UCSD-AML1 (cell line): ENCODE results near the gene FLT1.

Experiments used
- DNase-seq: peaks from one replicate; lab custom pipeline; 2025; ENCODE audit not compliant: unreplicated experiment; lab: John Stamatoyannopoulos, UW

FLT1 gene

DNA sequence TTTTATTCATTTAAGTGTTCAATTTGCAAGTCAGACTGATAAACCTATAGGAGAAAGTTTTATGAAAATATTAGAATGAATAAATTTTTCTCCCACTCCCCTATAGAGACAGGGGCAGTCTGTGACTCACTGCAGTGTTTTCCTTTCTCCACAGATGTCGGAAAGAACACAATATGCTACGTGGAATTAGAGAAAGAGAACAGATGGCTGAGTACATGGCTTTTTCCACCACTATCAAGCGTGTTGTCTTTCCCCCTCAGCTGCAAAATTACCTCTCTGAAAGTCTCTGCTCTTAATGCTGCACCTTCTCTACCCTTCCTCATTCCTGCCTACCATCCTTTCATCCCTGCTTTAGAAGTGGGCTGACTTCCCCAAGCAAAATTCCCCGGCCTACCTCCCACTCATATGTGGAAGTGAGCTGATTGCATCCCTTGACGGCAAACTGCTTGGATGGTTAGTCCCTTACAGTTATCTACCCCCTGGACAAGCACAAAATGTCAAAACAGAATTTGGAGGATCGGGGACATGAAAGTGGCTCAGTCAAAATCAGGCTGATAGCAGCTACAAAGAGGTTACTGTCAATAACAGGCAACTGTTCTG, 30.0 kb downstream of the FLT1 start:
- no peak for DNase-seq

DNA sequence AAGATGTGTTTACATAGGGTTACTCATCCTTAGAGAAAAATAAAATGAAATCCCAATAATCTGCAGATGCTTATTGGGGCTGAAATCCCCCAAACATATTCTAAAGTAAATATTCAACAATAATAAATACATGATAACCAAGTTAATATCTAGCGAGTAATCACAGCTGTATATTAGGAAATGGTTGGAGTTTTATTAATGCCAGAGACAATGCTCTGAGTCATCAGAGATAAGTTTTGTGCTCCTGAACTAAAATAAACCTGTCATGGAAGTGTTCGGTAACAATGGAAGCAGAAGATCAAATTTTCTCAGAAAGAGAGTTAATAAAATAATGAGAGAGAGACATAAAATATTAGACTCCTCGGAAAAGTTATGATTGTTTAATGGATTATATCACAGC, 31.4 kb downstream of the FLT1 start:
- no peak for DNase-seq

DNA sequence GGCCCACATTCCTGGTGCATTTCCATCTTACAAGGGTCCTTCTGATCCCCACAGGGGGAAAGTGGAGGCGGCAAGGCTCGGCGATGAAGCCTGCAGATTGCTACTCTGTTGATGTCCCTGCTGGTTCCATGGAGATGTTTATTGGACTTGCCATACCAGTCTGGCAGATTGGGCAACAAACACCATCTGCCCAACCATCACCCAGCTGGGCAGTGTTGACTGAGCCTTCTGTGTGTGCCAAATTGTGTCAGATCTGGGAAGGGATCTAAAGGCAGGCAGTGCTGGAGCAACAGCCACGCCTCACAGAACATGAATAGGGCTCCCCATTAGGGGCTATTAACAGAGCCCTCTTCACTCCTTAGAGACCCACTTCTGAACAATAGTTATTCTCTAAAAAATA, 35.0 kb downstream of the FLT1 start:
- DNase-seq: no peak

DNA sequence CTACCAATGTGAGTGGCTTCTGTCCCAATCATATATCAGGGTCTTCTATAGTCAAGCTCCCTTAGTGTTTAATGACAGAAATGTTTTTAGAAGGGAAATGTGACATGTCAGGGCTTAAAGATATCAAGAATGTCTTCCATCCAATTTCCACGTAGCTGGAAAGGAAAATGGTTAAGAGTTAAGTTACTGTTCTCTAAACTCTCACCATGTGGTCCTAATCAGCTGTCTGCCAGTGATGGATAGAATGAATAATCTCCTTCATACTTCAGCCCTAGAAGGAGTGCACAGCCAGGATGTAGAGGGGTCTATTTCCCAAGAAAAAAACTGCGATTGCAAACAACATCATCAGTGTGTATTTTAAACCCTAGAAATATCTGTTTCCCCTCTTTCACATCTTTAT, 36.3 kb downstream of the FLT1 start:
- no peak for DNase-seq

DNA sequence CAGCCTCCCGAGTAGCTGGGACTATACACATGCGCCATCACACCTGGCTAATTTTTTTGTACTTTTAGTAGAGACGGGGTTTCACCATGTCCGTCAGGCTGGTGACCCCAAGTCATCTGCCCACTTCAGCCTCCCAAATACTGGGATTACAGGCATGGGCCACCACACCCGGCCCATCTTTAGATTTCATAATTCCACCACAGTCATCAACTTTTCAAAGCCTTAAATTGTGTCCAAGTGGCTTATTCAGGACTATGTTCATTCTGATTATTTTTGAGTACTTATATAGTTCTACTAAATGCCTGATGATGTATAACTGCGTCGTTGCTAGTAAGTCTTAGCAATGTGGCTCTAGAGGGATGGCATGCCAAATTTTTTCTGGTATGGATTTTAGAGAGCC, 36.9 kb downstream of the FLT1 start:
- DNase-seq: no peak

DNA sequence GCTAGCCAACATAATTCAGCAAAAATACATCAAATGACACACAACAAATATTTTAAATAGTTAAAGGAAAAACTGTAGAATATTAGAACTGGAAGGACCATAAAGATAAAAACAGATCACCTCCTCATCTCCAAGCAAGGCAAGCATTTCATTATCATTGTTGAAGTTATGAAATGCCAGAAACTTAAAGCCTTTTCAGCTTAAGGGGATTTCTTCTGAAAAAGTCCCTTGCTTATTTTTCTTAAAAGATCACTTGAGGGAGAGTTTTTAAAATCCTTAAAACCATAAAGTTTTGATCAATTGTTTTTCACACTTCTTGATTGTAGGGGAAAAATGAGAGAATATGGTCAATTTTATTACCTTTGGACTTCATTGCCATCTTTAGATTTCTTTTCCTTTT, 37.4 kb downstream of the FLT1 start:
- DNase-seq: no peak

DNA sequence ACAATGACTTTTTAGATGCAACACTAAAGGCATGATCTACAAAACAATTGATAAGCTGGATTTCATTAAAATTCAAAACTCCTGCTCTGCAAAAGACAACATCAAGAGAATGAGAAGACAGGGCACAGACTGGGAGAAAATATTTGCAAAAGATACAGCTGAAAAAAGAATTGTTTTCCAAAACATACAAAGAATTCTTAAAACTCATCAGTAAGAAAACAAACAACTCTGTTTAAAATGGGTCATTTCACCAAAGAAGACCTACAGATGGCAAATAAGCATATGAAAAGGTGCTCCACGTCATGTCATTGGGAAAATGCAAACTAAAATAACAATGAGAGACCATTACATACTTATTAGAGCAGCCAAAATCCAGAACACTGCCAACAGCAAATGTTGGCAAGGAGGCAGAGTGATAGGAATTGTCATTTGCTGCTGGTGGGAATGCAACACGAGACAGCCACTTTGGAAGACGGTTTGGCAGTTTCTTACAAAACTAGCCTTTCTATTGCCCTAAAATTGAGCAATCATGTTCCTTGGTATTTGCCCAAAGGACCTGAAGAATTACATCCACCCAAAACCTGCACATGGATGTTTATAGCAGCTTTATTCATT, 39.2 kb downstream of the FLT1 start:
- DNase-seq: no peak

DNA sequence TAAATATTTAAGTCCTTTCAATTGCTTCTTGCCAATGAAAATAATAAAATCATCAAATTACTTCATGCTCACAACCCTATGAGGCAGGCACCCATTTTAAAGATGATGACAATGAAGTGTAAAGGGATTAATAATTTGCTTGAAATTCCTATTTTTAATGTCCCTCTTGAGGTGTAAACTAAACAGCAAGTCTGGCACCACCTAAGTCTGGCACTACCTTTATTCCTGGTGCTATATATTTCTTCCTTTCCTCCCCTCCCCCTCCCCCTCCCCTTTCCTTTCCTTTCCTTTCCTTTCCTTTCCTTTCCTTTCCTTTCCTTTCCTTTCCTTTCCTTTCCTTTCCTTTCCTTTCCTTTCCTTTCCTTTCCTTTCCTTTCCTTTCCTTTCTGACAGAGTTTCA, 42.2 kb downstream of the FLT1 start:
- no peak for DNase-seq

DNA sequence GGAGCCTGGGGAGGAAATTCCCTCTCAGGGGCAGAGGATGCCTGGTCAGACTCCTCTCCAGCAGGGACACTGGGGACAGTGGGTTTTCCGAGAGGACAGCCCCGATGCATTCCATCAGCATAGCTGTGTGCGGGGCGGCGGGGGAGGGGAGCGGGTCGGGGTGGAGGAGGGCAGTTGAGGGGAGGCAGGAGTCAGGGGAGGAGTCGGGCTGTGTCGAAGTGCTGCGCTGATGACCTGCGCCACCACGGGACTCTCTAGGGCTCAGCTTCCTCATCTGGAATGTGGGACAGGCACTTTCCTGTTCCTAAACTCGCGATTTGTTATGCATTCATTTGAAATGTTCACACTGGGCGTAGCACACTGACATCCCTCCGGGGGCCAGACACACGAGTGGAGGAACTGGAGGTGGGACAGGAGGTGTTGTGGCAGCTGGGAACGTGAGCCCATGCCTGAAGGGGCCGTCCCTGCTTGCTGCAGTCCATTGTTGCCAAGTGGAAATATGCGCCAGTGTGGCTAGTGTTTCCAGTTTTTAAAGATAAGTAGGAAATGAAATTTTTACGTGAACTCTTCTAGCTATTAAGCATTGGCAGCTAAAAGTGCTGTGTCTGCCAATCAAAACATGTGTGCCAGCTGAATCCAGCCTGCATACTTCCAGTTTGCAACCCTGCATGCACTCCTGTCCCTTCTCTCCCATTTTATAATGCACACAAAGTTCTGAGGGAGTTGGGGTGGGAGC, 43.3 kb downstream of the FLT1 start:
- no peak for DNase-seq

DNA sequence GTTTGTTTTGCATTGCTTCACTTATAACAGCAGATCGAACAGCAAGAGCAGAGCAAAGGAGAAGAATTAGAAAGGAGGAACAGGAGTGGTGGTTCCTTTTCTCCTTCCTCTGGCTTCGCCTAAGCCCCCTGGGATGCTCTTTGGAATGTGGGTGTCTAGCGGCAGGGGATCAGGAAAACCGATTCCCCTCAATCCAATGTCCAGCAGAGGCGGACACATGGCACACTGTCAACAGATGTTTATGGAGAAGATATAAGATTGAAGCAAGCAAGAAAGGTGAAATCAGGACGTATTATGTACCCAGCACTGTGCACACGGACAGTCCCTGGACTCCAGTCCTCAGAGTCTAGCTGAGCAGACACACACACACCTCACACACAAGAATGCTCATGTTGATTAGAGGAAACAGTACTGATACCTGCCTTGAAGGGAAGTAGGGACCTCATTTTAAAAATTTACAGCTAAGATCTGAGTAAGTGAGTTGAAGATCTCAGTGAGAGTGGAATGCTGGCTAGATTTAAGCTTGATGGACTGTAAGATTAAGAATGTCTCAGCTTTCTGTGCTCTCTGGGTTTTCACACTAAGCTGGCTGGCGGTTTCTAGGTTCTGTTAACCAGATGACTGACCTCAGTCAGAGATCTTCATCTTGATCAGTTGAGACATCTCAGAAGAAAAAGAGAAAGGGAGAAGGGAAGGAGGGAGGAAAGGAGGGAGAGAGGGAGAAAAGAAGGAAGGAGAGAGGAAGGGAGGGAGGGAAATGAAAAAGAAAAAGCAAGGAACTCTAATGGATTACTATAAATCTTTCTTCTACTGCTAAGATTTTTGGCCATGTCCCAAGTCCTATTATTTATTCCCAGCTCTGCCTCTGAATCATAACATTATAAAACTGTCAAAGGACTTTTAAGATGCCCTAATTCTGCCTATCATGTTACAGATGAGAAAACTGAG, 44.8 kb downstream of the FLT1 start:
- DNase-seq: no peak

DNA sequence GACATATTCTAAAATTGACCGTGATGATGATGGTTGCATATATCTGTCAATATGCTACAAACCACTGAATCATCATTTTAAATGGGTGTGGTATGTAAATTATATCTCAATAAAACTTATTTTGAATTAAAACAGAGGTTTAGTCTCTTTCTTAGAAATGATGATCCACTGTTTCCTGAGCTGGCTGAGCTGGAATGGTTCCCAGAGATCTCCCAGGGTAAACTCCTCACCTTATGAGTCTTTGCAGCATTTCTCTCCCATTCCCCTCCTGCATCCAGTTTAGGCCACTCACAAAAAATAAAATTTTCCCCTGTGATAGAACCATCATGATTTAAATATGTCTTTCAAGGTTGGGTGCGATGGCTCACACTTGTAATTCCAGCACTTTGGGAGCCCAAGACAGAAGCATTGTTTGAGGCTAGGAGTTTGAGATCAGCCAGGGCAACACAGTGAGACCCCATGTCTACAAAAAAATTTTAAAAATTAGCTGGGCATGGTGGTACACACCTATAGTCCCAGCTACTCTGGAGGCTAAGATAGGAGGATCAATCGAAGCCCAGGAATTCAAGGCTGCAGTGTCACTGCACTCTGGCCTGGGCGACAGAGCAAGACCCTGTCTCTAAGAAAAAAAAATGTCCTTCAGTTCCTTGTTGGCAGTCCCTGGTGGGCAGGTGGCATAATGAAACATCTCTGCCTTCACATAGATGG, 46.1 kb downstream of the FLT1 start:
- DNase-seq: no peak

DNA sequence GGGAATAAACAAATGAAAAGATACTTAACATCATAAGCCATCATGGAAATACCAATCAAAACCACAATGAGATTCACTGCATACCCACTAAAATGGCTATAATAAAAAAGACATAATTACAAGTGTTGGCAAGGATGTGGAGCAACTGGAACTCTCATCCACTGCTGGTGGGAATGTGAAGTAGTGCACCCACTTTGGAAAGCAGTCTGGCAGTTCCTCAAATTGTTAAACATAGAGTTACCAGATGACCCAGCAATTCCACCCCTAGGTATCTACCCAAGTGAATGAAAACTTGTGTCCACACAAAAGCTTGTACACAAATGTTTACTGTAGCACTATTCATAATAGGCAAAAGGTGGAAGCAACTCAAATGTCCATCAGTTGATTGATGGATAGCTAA, 46.9 kb downstream of the FLT1 start:
- DNase-seq: no peak

DNA sequence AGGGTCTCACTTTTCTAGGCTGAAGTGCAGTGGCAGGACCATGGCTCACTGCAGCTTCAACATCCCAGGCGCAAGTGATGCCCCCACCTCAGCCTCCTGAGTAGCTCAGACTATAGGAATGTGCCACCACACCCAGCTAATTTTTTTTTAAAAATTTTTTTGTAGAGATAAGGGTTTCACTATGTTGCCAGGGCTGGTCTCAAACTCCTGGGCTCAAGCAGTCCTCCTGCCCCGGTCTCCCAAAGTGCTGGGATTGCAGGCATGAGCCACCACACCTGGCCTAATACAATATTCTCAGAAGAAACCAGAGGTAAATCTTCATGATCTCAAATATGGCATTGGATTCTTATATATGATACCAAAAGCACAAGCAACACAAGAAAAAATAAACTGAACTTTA, 47.7 kb downstream of the FLT1 start:
- no peak for DNase-seq

DNA sequence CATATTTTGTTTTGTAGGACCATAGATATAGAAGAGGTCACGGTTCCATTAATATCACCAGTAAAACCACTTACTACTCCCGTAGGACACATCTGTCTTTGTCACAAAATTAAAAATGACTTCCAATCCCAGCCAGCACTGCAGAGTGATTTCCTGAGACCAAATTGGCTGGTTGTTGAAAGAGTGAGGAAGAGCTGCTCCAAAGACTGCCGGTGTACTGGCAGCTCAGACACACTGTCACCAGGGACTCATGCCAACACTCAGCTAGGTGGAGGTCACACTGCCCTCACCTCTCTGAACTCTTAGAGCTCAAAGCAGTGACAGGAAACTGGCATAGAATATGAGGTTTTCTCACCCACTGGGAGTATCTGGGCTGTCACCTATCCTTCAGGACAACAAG, 52.1 kb downstream of the FLT1 start:
- no peak for DNase-seq

DNA sequence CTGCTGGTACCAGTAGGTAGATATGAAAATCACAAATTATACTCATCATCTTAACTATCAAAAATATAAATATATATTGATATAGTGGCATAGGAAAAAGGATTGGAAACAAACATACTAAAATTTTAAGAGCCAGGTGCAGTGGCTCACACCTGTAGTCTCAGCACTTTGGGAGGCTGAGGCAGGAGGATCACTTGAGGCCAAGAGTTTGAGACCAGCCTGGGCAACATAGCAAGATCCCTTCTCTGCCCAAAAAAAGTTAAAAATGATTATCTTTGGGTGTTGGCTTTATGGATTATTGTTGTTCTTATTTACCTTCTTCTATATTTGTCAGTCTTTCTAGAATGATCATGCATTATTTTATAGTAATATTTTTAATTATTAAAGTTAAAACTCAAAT, 53.4 kb downstream of the FLT1 start:
- DNase-seq: no peak

DNA sequence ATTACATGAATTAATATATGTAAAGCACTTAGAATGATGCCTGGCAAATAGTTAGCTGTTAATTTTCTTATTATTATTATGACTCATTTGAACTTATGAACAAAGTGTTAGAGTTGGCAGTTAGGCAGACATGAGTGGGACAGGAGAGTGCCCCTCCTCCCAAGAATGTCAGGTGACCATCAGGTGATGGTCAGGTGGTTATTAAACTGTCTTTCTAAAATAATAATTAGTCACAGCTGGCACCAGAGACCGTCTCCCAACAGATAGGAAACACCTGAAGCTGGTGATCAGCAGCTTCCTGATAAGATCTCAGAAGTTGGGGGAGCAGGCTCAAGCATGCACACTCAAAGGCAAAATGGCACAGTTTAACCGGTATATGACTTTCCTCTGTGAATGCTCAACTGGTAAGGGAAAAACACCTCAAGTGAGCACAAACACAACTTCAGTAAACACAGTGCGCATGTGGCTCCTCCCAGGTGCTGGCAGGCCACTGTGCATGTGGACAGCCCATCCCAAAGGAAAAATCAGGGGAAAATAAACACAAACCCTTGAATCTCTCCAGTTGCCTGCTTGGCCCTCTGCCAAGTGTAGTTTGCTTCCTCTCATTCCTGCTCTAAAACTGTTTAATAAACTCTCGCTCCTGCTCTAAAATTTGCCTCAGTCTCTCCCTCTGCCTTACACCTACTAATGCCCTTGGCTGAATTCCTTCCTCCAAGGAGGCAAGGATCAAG, 54.0 kb downstream of the FLT1 start:
- no peak for DNase-seq

DNA sequence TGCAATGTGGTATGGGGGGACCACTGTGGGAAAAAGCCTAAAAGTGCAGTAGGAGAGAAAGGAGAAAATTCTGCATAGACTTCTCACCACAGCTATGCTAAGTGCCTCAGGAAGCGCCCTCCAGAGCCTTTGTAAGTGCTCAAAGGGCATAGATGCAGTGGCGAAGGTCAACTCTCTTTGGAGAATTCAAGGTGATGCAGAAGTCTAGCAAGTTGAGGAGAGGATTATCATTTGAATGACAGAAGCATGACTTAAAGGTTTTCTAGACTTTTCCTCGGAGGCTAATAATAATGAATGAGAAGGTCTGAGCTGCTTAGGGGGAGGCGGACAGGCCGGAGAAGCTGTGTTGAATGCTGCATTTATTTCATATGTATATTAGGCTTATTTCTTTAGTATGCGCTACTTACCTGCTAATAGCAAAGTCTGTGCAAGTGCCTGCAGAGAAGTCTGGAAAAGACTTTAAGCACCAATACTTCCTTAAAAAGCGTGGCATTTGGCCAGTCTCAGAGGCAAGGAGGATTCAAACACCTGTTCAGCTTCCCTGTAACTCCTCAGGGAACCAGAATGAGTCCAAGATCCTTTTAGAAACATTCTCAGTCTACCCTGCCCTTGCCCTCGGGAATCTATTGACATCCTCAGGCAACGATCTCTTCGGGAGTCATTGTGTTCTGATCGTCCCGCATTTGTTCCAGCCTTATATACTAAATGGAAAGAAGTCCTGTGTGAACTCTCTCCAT, 56.2 kb downstream of the FLT1 start:
- DNase-seq: no peak

DNA sequence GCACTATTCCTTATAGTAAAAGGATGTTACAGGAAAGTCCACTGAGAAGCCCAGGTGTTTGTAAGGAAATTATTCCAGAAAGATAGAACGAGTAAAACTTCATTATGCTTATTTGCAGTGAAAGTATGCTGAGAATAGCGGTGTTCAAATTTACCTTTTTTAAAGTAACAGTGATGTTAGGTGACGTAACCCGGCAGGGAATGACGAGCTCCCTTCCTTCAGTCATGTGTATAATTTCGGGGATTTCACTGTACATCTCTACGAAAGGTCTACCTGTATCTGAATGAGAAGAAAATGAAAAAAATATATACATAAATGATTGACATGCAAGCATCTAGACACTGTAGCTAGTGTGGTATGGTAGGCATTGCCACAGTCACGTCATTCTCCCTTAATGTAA, 56.9 kb downstream of the FLT1 start:
- no peak for DNase-seq

DNA sequence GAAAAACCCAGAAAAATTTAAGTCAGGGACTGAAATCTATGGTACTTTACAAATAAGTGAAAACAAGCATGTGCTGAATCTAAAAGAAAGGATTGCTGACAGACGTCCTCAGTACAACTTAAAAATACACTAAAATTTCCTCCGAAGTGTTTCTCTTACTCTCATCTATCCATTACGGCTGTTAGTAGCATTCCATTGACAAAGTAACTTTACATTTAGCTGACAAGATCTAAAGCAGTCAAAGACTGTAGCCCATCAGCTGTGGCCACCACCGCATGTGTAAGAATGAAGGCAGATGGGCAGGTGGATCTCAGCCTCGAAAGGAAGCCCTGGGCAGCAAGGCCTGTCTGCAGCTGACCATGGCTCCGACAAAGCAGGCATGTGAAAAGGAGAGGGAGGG, 59.0 kb downstream of the FLT1 start:
- DNase-seq: no peak

DNA sequence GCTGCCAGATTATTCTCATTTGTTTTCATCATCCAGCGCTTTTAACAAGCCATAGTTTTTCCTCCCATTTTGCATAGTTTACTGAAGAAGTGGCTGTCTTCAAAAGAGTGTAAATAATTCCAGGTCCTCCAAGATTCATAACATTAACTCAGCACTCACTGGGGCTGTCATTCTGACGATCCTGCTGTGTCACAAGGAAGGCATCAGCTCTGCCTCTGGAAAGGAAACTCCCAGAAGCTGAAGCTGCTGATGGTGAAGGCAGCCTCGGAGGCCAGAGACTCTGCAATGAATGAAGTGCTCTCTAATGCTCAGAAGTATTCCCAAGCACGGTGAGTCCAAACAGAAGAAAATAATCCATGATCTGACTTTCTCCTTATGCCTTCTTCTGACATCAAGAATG, 60.0 kb downstream of the FLT1 start:
- no peak for DNase-seq
